Karpas-422 (cell line): ENCODE data around the gene ACTR3. TPM values are rescaled to one million over a fixed set of nuclear protein-coding genes. Genes with fewer than 3 reads are reported as not detected.

Experiments
- DNase-seq: peaks from one replicate; pipeline ENCODE4 v3.0.0-alpha.2; 2015
- H2AFZ ChIP-seq: fragments of 200-600 bp; sonication (generic); 2 replicates; pipeline ENCODE4 v1.6.1; 2014; ENCODE audit warnings: antibody characterized with exemption, low read length, mixed read lengths
- H3K27ac ChIP-seq: fragments of 200-600 bp; sonication (generic); 2 replicates; pipeline ENCODE4 v1.5.1; 2014; ENCODE audit warnings: mild to moderate bottlenecking, low read length, moderate library complexity
- H3K27me3 ChIP-seq: fragments of 200-600 bp; sonication (generic); 2 replicates; pipeline ENCODE4 v1.6.1; 2014; ENCODE audit warnings: low read length, mixed read lengths
- H3K36me3 ChIP-seq: fragments of 200-600 bp; sonication (generic); 2 replicates; pipeline ENCODE4 v1.6.1; 2014; ENCODE audit warnings: low read length, mixed read lengths; ENCODE audit not compliant: insufficient read depth
- H3K4me1 ChIP-seq: fragments of 200-600 bp; sonication (generic); 2 replicates; pipeline ENCODE4 v1.6.1; 2014; ENCODE audit warnings: mild to moderate bottlenecking, low read length, mixed read lengths
- H3K4me2 ChIP-seq: fragments of 200-600 bp; sonication (generic); 2 replicates; pipeline ENCODE4 v1.6.1; 2014; ENCODE audit warnings: low read length, low read depth, mild to moderate bottlenecking; ENCODE audit not compliant: poor library complexity, severe bottlenecking
- H3K4me3 ChIP-seq: fragments of 200-600 bp; sonication (generic); 2 replicates; pipeline ENCODE4 v1.5.1; 2014; ENCODE audit warnings: mild to moderate bottlenecking, antibody characterized with exemption, low read length, mixed read lengths
- H3K79me2 ChIP-seq: fragments of 200-600 bp; sonication (generic); 2 replicates; pipeline ENCODE4 v1.6.1; 2014; ENCODE audit warnings: mild to moderate bottlenecking, low read length, mixed read lengths
- H3K9ac ChIP-seq: fragments of 200-600 bp; sonication (generic); 2 replicates; pipeline ENCODE4 v1.6.0; 2014; ENCODE audit warnings: low read length
- H3K9me2 ChIP-seq: fragments of 200-600 bp; sonication (generic), shearing (Covaris generic); replicated peaks from 2 replicates; pipeline ENCODE4 v1.6.0; 2014; ENCODE audit warnings: mild to moderate bottlenecking, low read length, moderate library complexity; ENCODE audit not compliant: insufficient read depth
- H3K9me3 ChIP-seq: fragments of 300-700, 200-600 bp; sonication (generic); 2 replicates; pipeline ENCODE4 v1.6.1; 2014; ENCODE audit warnings: low read length, mixed read lengths
- H4K20me1 ChIP-seq: fragments of 200-600 bp; sonication (generic); 2 replicates; pipeline ENCODE4 v1.6.1; 2014; ENCODE audit warnings: mild to moderate bottlenecking, antibody characterized with exemption, low read length, low read depth; ENCODE audit not compliant: insufficient read depth
- total RNA-seq: library from RNA; depleted of rRNA; stranded (reverse); fragments of >200 nt; shearing (Covaris generic); gene quantifications from 2 replicates; pipeline ENCODE4 v1.2.3, GENCODE V29; 2014; ENCODE audit warnings: low replicate concordance

The ACTR3 gene
- total RNA-seq, 1 experiment from 2014 or later, result 259 TPM

GRCh38 chr2:113848758-113849415 lies 41.0 kb upstream of the ACTR3 start:
- Histone ChIP-seq H3K4me2 (no peak overlapping the region), H3K27me3 (no peaks in the 10 kb centered on the region), H3K79me2 (no peaks in the 10 kb centered on the region), H3K36me3 (no peaks in the 10 kb centered on the region; the same call in 1 of the 2 replicates), H2AFZ (no peak overlapping the region), H4K20me1 (no peaks in the 10 kb centered on the region), H3K9me2 (no peaks in the 10 kb centered on the region), H3K9me3 (no peaks in the 10 kb centered on the region), H3K27ac (no peak overlapping the region), H3K4me3 (no peak overlapping the region), H3K4me1 (no peaks in the 10 kb centered on the region), H3K9ac (no peak overlapping the region)
- no peak for DNase-seq

GRCh38 chr2:113850687-113851086 lies 39.2 kb upstream of the ACTR3 start:
- Histone ChIP-seq H3K4me3 (no peak overlapping the region), H3K4me1 (peaks cover 12% of the 10 kb centered on the region), H3K27me3 (no peaks in the 10 kb centered on the region), H3K27ac (no peak overlapping the region), H3K9ac (no peak overlapping the region), H2AFZ (no peak overlapping the region), H3K79me2 (no peaks in the 10 kb centered on the region), H3K36me3 (no peaks in the 10 kb centered on the region; the same call in 1 of the 2 replicates), H4K20me1 (no peaks in the 10 kb centered on the region), H3K9me3 (no peaks in the 10 kb centered on the region), H3K9me2 (no peaks in the 10 kb centered on the region), H3K4me2 (no peak overlapping the region)
- no peak for DNase-seq

GRCh38 chr2:113851640-113852039 lies 38.2 kb upstream of the ACTR3 start:
- no peaks in the 10 kb centered on the region; the same call in 1 of the 2 replicates for H3K36me3 ChIP-seq
- no peak overlapping the region for H2AFZ ChIP-seq
- no peak overlapping the region for H3K27ac ChIP-seq
- H3K4me3 ChIP-seq, result no peak overlapping the region
- H3K9me2 ChIP-seq, result no peaks in the 10 kb centered on the region
- no peaks in the 10 kb centered on the region for H3K79me2 ChIP-seq
- H4K20me1 ChIP-seq, result no peaks in the 10 kb centered on the region
- peaks cover 16% of the 10 kb centered on the region for H3K4me1 ChIP-seq
- H3K9me3 ChIP-seq, result no peaks in the 10 kb centered on the region
- H3K4me2 ChIP-seq, result no peak overlapping the region
- DNase-seq, result no peak
- H3K27me3 ChIP-seq, result no peaks in the 10 kb centered on the region
- H3K9ac ChIP-seq, result no peak overlapping the region

- Histone ChIP-seq H3K4me2 (no peak overlapping the region), H3K27ac (no peak overlapping the region), H3K4me3 (no peak overlapping the region), H3K27me3 (no peaks in the 10 kb centered on the region), H3K9me2 (no peaks in the 10 kb centered on the region), H3K36me3 (no peaks in the 10 kb centered on the region), H2AFZ (no peak overlapping the region), H3K9me3 (no peaks in the 10 kb centered on the region), H3K9ac (no peak overlapping the region), H3K4me1 (peaks cover 39% of the 10 kb centered on the region), H4K20me1 (no peaks in the 10 kb centered on the region), H3K79me2 (no peaks in the 10 kb centered on the region)
- no peak for DNase-seq
These were observed 35.7 kb upstream of the ACTR3 start for GRCh38 chr2:113854208-113854607.

GRCh38 chr2:113854970-113855740 lies 34.7 kb upstream of the ACTR3 start:
- no peak overlapping the region for H3K27ac ChIP-seq
- DNase-seq, result peak; percentile 71

GRCh38 chr2:113857464-113857863 lies 32.4 kb upstream of the ACTR3 start:
- peak overlapping the region; percentile 47; the same call in 1 of the 2 replicates for H2AFZ ChIP-seq
- DNase-seq, result no peak

More at GRCh38 chr2:113854970-113855740, 34.7 kb upstream of the ACTR3 start:
- Histone ChIP-seq H3K4me3 (no peak overlapping the region), H3K36me3 (no peaks in the 10 kb centered on the region), H3K9me3 (no peaks in the 10 kb centered on the region), H3K9ac (no peak overlapping the region; the same call in 1 of the 2 replicates), H3K4me2 (no peak overlapping the region), H4K20me1 (no peaks in the 10 kb centered on the region), H3K27me3 (no peaks in the 10 kb centered on the region), H3K9me2 (no peaks in the 10 kb centered on the region), H3K4me1 (peaks cover 48% of the 10 kb centered on the region), H3K79me2 (no peaks in the 10 kb centered on the region), H2AFZ (peak overlapping the region; percentile 52; the same call in 1 of the 2 replicates)

GRCh38 chr2:113858764-113859163 lies 31.1 kb upstream of the ACTR3 start:
- peak overlapping the region; percentile 86 for H3K27ac ChIP-seq
- DNase-seq, result no peak
- H3K9ac ChIP-seq, result peak overlapping the region; percentile 23

More at GRCh38 chr2:113857464-113857863, 32.4 kb upstream of the ACTR3 start:
- no peaks in the 10 kb centered on the region for H3K9me3 ChIP-seq
- H3K4me1 ChIP-seq, result peaks cover 71% of the 10 kb centered on the region
- H3K79me2 ChIP-seq, result no peaks in the 10 kb centered on the region
- no peaks in the 10 kb centered on the region for H3K9me2 ChIP-seq
- no peak overlapping the region for H3K27ac ChIP-seq
- H3K27me3 ChIP-seq, result no peaks in the 10 kb centered on the region
- no peak overlapping the region for H3K4me3 ChIP-seq
- no peak overlapping the region for H3K9ac ChIP-seq
- H3K36me3 ChIP-seq, result no peaks in the 10 kb centered on the region
- H4K20me1 ChIP-seq, result no peaks in the 10 kb centered on the region
- no peak overlapping the region for H3K4me2 ChIP-seq

GRCh38 chr2:113861740-113862139 lies 28.1 kb upstream of the ACTR3 start:
- H3K27ac ChIP-seq, result peak overlapping the region; percentile 86
- peaks cover 86% of the 10 kb centered on the region for H3K4me1 ChIP-seq
- DNase-seq, result peak; percentile 72

More at GRCh38 chr2:113858764-113859163, 31.1 kb upstream of the ACTR3 start:
- H4K20me1 ChIP-seq, result no peaks in the 10 kb centered on the region
- H2AFZ ChIP-seq, result no peak overlapping the region
- peak overlapping the region; percentile 22 for H3K4me3 ChIP-seq
- peak overlapping the region; percentile 65 for H3K4me2 ChIP-seq
- H3K27me3 ChIP-seq, result no peaks in the 10 kb centered on the region
- no peaks in the 10 kb centered on the region for H3K79me2 ChIP-seq
- H3K9me3 ChIP-seq, result no peaks in the 10 kb centered on the region
- peaks cover 84% of the 10 kb centered on the region for H3K4me1 ChIP-seq
- H3K9me2 ChIP-seq, result no peaks in the 10 kb centered on the region
- H3K36me3 ChIP-seq, result no peaks in the 10 kb centered on the region

More at GRCh38 chr2:113861740-113862139, 28.1 kb upstream of the ACTR3 start:
- Histone ChIP-seq H3K9me3 (no peaks in the 10 kb centered on the region), H3K4me3 (no peak overlapping the region), H3K4me2 (peak overlapping the region; percentile 62), H3K36me3 (no peaks in the 10 kb centered on the region), H3K9me2 (no peaks in the 10 kb centered on the region), H3K27me3 (no peaks in the 10 kb centered on the region), H2AFZ (no peak overlapping the region), H4K20me1 (no peaks in the 10 kb centered on the region), H3K79me2 (no peaks in the 10 kb centered on the region), H3K9ac (no peak overlapping the region)
